Astrocyte (in vitro differentiated cells and primary cell): Measurements from ENCODE around the gene TMEM86A. TPM values are rescaled to one million over a fixed set of nuclear protein-coding genes. Genes with fewer than 3 reads are reported as not detected.
"Not testable (repeated sequence)": the region's sequence is repeated elsewhere in the genome, so short reads cannot be mapped to it uniquely, and the experiment has no call there.

Experiments used
- DNase-seq: peaks from one replicate; pipeline ENCODE4 v3.0.0-alpha.2; 2010; ENCODE audit warnings: low read depth
- FAIRE-seq: peaks from 2 replicates; lab custom pipeline; 2011; peaks lifted over from hg19 to GRCh38; lab: Jason Lieb, UNC
- H2AFZ ChIP-seq: 2 replicates; pipeline ENCODE4 v1.6.0; 2012; ENCODE audit warnings: low read depth, low read length, inconsistent platforms
- H3K27ac ChIP-seq: 2 replicates; pipeline ENCODE4 v1.5.1; 2011; ENCODE audit warnings: low read depth, low read length, inconsistent platforms
- H3K27me3 ChIP-seq: 2 replicates; pipeline ENCODE4 v1.6.0; 2011; ENCODE audit warnings: low read length, inconsistent platforms; ENCODE audit not compliant: insufficient read depth
- H3K36me3 ChIP-seq: 2 replicates; pipeline ENCODE4 v1.5.1; 2011; ENCODE audit warnings: low read length, inconsistent platforms; ENCODE audit not compliant: insufficient read depth
- H3K4me1 ChIP-seq: 2 replicates; pipeline ENCODE4 v1.5.1; 2011; ENCODE audit warnings: low read length, inconsistent platforms; ENCODE audit not compliant: insufficient read depth
- H3K4me2 ChIP-seq: 2 replicates; pipeline ENCODE4 v1.6.0; 2012; ENCODE audit warnings: low read length, inconsistent platforms
- H3K4me3 ChIP-seq: 2 replicates; pipeline ENCODE4 v1.5.1; 2011; ENCODE audit warnings: low read depth, mild to moderate bottlenecking, low read length, inconsistent platforms; ENCODE audit not compliant: insufficient read depth
- H3K79me2 ChIP-seq: 2 replicates; pipeline ENCODE4 v1.6.0; 2012; ENCODE audit warnings: mild to moderate bottlenecking, low read length, inconsistent platforms; ENCODE audit not compliant: insufficient read depth
- H3K9ac ChIP-seq: 2 replicates; pipeline ENCODE4 v1.6.0; 2012; ENCODE audit warnings: mild to moderate bottlenecking, low read length, inconsistent platforms
- H3K9me3 ChIP-seq: 2 replicates; pipeline ENCODE4 v1.5.1; 2012; ENCODE audit warnings: low read depth, mild to moderate bottlenecking, low read length, inconsistent platforms; ENCODE audit not compliant: insufficient read depth
- H4K20me1 ChIP-seq: 2 replicates; pipeline ENCODE4 v1.6.0; 2012; ENCODE audit warnings: low read length, inconsistent platforms; ENCODE audit not compliant: insufficient read depth
- H3K27ac Mint-ChIP-seq: one replicate; pipeline ENCODE4 v1.8.0; 2021; ENCODE audit warnings: mild to moderate bottlenecking, mixed read lengths; ENCODE audit not compliant: unreplicated experiment
- H3K27me3 Mint-ChIP-seq: one replicate; pipeline ENCODE4 v1.8.0; 2021; ENCODE audit warnings: low read depth, mixed read lengths; ENCODE audit not compliant: unreplicated experiment
- H3K36me3 Mint-ChIP-seq: one replicate; pipeline ENCODE4 v1.8.0; 2021; ENCODE audit warnings: low read depth, mixed read lengths; ENCODE audit not compliant: unreplicated experiment
- H3K4me1 Mint-ChIP-seq: one replicate; pipeline ENCODE4 v1.8.0; 2021; ENCODE audit warnings: low read depth, mixed read lengths; ENCODE audit not compliant: unreplicated experiment
- H3K4me3 Mint-ChIP-seq: one replicate; pipeline ENCODE4 v1.8.0; 2021; ENCODE audit warnings: mild to moderate bottlenecking, moderate library complexity, mixed read lengths; ENCODE audit not compliant: unreplicated experiment
- H3K9me3 Mint-ChIP-seq: one replicate; pipeline ENCODE4 v1.8.0; 2021; ENCODE audit warnings: mild to moderate bottlenecking, mixed read lengths; ENCODE audit not compliant: unreplicated experiment
- CTCF ChIP-seq: IDR thresholded peaks from 2 replicates; pipeline ENCODE4 v1.5.1; 2011; ENCODE audit warnings: low read depth, mild to moderate bottlenecking, inconsistent platforms, low read length, moderate library complexity; ENCODE audit not compliant: insufficient read depth
- EZH2 ChIP-seq: IDR thresholded peaks from 2 replicates; pipeline ENCODE4 v1.6.1; 2012; ENCODE audit warnings: mild to moderate bottlenecking, low read length, inconsistent platforms; ENCODE audit not compliant: insufficient read depth
- total RNA-seq: library from RNA; stranded (reverse); gene quantifications from 2 replicates; pipeline ENCODE4 v1.2.1, GENCODE V29; 2021

Gene TMEM86A
- total RNA-seq, 1 donor from 2014 or later: 4.0 TPM

- Histone ChIP-seq H3K27ac (no peak overlapping the region), H3K4me1 (no peaks in the 10 kb centered on the region), H3K4me3 (no peak overlapping the region), H4K20me1 (no peaks in the 10 kb centered on the region), H3K4me2 (no peak overlapping the region), H3K27me3 (no peaks in the 10 kb centered on the region), H3K36me3 (no peaks in the 10 kb centered on the region), H3K9me3 (no peaks in the 10 kb centered on the region), H2AFZ (no peak overlapping the region), H3K9ac (no peak overlapping the region), H3K79me2 (no peaks in the 10 kb centered on the region)
- DNase-seq (no peak), FAIRE-seq (no peak)
- no peak for TF ChIP-seq EZH2
- TF ChIP-seq CTCF: no peak
- no peak overlapping the region for H3K27ac Mint-ChIP-seq
- no peaks in the 10 kb centered on the region for H3K36me3 Mint-ChIP-seq
- H3K27me3 Mint-ChIP-seq: no peaks in the 10 kb centered on the region
- no peaks in the 10 kb centered on the region for H3K9me3 Mint-ChIP-seq
- no peak overlapping the region for H3K4me3 Mint-ChIP-seq
- no peaks in the 10 kb centered on the region for H3K4me1 Mint-ChIP-seq
These were observed 16.1 kb upstream of the TMEM86A start for GRCh38 chr11:18682466-18682865.

DNA sequence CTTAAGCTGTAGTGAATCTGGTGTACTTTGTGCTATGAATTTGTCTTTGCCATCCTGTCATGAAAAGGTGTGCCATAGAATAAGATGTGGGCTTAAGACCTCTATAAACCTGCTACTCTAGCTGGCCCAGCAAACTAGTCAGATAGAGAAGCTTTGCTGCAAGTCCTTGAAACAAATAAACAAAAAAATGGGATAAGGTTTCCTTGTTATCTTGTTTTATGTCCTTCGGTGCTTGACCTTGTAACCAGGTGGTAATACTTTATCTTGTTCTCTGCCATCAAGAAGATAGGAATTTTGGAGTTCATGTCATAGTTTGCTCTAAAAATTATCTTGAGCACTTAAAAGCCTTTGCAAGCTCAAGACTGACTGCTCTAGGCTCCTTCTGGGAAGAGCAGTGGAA is 14.3 kb upstream of the TMEM86A start:
- Histone ChIP-seq H3K36me3 (no peaks in the 10 kb centered on the region), H3K4me3 (no peak overlapping the region), H3K79me2 (no peaks in the 10 kb centered on the region), H3K27me3 (no peaks in the 10 kb centered on the region), H3K4me2 (no peak overlapping the region), H3K9me3 (no peaks in the 10 kb centered on the region), H3K27ac (no peak overlapping the region), H4K20me1 (no peaks in the 10 kb centered on the region), H3K9ac (no peak overlapping the region), H2AFZ (no peak overlapping the region), H3K4me1 (no peaks in the 10 kb centered on the region)
- FAIRE-seq (no peak), DNase-seq (no peak)
- TF ChIP-seq CTCF (no peak), EZH2 (no peak)
- no peaks in the 10 kb centered on the region for H3K4me1 Mint-ChIP-seq
- H3K27ac Mint-ChIP-seq: no peak overlapping the region
- H3K9me3 Mint-ChIP-seq: no peaks in the 10 kb centered on the region
- H3K4me3 Mint-ChIP-seq: no peak overlapping the region
- no peaks in the 10 kb centered on the region for H3K36me3 Mint-ChIP-seq
- H3K27me3 Mint-ChIP-seq: no peaks in the 10 kb centered on the region

DNA sequence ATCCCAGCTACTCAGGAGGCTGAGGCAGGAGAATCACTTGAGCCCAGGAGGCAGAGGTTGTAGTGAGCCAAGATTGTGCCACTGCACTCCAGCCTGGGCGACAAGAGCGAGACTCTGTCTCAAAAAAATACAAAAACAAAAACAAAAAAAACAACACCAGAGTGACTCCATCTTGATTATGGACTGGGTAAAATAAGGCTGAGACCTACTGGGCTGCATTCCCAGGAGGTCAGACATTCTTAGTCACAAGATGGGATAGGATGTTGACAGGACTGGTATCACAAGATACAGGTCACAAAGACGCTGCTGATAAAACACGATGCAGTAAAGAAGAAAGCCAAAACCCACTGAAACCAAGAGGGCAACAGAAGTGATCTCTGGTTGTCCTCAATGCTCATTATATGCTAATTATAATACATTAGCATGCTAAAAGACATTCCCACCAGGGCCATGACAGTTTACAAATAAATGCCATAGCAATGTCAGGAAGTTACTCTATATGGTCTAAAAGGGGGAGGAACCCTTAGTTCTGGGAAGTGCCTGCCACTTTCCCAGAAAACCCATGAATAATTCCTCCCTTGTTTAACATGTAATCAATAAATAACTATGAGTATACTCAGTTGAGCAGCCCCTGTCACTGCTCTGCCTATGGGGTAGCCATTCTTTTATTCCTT is 7.0 kb upstream of the TMEM86A start:
- H3K27me3 Mint-ChIP-seq, H3K79me2 ChIP-seq, H3K9me3 Mint-ChIP-seq, H2AFZ ChIP-seq, H3K27ac Mint-ChIP-seq, FAIRE-seq, H3K4me2 ChIP-seq, DNase-seq, H3K36me3 Mint-ChIP-seq, H4K20me1 ChIP-seq, H3K4me1 Mint-ChIP-seq, H3K9ac ChIP-seq, H3K4me1 ChIP-seq, H3K4me3 ChIP-seq, H3K9me3 ChIP-seq, H3K27me3 ChIP-seq, H3K36me3 ChIP-seq, H3K27ac ChIP-seq, H3K4me3 Mint-ChIP-seq: not testable (repeated sequence)
